ENCODE measurements around the gene EBI3. TPM values are rescaled to one million over a fixed set of nuclear protein-coding genes. Genes with fewer than 3 reads are reported as not detected.

The EBI3 gene
- total and polyA plus RNA-seq, 2 of the 13 experiments (the other 11 are each of a cell fraction or from before 2014, with no cell fraction given): 3.4 TPM; not detected in 1

DNA sequence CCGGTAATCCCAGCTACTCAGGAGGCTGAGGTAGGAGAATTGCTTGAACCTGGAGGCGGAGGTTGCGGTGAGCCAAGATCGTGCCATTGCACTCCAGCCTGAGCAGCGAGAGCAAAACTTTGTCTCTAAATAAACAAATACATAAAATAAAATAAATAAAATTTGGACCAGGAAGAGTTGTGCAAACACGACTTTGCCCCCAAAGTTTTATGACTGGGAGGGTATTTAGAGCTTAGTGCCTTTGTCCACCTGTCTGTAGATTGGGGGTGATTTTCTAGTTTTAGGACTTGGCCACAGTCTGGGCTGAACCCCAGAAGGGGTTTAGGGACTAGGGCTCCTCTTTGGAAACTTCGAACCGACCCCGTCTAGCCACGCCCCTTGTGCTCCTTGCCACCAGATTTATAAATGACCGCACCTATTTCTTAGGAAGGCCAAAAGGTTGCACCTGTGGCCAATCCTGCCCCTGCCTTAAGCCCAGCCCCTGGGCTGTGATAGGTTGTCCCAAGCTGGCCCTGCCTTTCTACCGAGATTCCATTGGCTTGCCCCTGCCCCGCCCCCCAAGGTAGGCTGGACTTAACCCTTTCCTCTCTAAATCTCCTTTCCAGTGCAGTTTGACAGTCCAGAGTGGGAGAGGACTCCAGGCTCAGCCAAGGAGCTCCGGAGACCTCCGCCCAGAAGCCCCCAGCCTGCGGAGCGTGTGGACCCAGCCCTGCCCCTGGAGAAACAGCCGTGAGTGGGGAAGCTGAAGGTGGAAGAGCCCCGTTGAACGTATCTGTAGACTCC lies 55.0 kb downstream of the EBI3 start (continued):
- TF ChIP-seq, protein P1, sequence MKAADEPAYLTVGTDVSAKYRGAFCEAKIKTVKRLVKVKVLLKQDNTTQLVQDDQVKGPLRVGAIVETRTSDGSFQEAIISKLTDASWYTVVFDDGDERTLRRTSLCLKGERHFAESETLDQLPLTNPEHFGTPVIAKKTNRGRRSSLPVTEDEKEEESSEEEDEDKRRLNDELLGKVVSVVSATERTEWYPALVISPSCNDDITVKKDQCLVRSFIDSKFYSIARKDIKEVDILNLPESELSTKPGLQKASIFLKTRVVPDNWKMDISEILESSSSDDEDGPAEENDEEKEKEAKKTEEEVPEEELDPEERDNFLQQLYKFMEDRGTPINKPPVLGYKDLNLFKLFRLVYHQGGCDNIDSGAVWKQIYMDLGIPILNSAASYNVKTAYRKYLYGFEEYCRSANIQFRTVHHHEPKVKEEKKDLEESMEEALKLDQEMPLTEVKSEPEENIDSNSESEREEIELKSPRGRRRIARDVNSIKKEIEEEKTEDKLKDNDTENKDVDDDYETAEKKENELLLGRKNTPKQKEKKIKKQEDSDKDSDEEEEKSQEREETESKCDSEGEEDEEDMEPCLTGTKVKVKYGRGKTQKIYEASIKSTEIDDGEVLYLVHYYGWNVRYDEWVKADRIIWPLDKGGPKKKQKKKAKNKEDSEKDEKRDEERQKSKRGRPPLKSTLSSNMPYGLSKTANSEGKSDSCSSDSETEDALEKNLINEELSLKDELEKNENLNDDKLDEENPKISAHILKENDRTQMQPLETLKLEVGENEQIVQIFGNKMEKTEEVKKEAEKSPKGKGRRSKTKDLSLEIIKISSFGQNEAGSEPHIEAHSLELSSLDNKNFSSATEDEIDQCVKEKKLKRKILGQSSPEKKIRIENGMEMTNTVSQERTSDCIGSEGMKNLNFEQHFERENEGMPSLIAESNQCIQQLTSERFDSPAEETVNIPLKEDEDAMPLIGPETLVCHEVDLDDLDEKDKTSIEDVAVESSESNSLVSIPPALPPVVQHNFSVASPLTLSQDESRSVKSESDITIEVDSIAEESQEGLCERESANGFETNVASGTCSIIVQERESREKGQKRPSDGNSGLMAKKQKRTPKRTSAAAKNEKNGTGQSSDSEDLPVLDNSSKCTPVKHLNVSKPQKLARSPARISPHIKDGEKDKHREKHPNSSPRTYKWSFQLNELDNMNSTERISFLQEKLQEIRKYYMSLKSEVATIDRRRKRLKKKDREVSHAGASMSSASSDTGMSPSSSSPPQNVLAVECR (CRISPR knock-in tag; IDR thresholded peaks at IDR 0.05; ENCODE audit: borderline replicate concordance): peak; percentile 51; the same call in 1 of the 2 replicates
- no peak for TF ChIP-seq ZNF274 (CRISPR knock-in tag; IDR thresholded peaks at IDR 0.05)
- TF ChIP-seq ZMYM3 (CRISPR knock-in tag; IDR thresholded peaks at IDR 0.05): no peak
- TF ChIP-seq, protein P2, sequence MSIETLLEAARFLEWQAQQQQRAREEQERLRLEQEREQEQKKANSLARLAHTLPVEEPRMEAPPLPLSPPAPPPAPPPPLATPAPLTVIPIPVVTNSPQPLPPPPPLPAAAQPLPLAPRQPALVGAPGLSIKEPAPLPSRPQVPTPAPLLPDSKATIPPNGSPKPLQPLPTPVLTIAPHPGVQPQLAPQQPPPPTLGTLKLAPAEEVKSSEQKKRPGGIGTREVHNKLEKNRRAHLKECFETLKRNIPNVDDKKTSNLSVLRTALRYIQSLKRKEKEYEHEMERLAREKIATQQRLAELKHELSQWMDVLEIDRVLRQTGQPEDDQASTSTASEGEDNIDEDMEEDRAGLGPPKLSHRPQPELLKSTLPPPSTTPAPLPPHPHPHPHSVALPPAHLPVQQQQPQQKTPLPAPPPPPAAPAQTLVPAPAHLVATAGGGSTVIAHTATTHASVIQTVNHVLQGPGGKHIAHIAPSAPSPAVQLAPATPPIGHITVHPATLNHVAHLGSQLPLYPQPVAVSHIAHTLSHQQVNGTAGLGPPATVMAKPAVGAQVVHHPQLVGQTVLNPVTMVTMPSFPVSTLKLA (IDR thresholded peaks at IDR 0.05): no peak
- TF ChIP-seq KDM5A (IDR thresholded peaks at IDR 0.05; ENCODE audit: borderline replicate concordance, low read length): no peak
- peak; percentile 49 for TF ChIP-seq RFX5 (IDR thresholded peaks at IDR 0.05; ENCODE audit: low read depth, low read length)
- TF ChIP-seq STAT5B (CRISPR knock-in tag; IDR thresholded peaks at IDR 0.05): no peak
- TF ChIP-seq RAD51 (IDR thresholded peaks at IDR 0.05; ENCODE audit: borderline replicate concordance): no peak
- 0 out of 2 replicates have a peak, but pooled peaks have one; percentile 13 for TF ChIP-seq GATAD2A (CRISPR knock-in tag; IDR thresholded peaks at IDR 0.05)
- no peak for TF ChIP-seq PHF20 (CRISPR knock-in tag; IDR thresholded peaks at IDR 0.05)
- TF ChIP-seq HDAC1 (CRISPR knock-in tag; IDR thresholded peaks at IDR 0.05): peak; percentile 55; the same call in 1 of the 2 replicates
- TF ChIP-seq, protein P3, sequence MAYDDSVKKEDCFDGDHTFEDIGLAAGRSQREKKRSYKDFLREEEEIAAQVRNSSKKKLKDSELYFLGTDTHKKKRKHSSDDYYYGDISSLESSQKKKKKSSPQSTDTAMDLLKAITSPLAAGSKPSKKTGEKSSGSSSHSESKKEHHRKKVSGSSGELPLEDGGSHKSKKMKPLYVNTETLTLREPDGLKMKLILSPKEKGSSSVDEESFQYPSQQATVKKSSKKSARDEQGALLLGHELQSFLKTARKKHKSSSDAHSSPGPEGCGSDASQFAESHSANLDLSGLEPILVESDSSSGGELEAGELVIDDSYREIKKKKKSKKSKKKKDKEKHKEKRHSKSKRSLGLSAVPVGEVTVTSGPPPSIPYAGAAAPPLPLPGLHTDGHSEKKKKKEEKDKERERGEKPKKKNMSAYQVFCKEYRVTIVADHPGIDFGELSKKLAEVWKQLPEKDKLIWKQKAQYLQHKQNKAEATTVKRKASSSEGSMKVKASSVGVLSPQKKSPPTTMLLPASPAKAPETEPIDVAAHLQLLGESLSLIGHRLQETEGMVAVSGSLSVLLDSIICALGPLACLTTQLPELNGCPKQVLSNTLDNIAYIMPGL (CRISPR knock-in tag; IDR thresholded peaks at IDR 0.05; ENCODE audit: borderline replicate concordance in 1 of 2, low read depth in 1 of 2): no peak
- no peak for TF ChIP-seq SNAI1 (CRISPR knock-in tag; IDR thresholded peaks at IDR 0.05; ENCODE audit: borderline replicate concordance)
- no peak for TF ChIP-seq CREB1 (IDR thresholded peaks at IDR 0.05)
- peak; percentile 24; the same call in 1 of the 2 replicates for TF ChIP-seq CREB1 (CRISPR knock-in tag; IDR thresholded peaks at IDR 0.05)
- peak; percentile 28; the same call in 1 of the 2 replicates for TF ChIP-seq RFXAP (CRISPR knock-in tag; IDR thresholded peaks at IDR 0.05; ENCODE audit: borderline replicate concordance)
- no peak for TF ChIP-seq ZNF644 (CRISPR knock-in tag; IDR thresholded peaks at IDR 0.05; ENCODE audit: low read depth)
- no peak for TF ChIP-seq MZF1 (CRISPR knock-in tag; IDR thresholded peaks at IDR 0.05; ENCODE audit: borderline replicate concordance)
- TF ChIP-seq, protein P4, sequence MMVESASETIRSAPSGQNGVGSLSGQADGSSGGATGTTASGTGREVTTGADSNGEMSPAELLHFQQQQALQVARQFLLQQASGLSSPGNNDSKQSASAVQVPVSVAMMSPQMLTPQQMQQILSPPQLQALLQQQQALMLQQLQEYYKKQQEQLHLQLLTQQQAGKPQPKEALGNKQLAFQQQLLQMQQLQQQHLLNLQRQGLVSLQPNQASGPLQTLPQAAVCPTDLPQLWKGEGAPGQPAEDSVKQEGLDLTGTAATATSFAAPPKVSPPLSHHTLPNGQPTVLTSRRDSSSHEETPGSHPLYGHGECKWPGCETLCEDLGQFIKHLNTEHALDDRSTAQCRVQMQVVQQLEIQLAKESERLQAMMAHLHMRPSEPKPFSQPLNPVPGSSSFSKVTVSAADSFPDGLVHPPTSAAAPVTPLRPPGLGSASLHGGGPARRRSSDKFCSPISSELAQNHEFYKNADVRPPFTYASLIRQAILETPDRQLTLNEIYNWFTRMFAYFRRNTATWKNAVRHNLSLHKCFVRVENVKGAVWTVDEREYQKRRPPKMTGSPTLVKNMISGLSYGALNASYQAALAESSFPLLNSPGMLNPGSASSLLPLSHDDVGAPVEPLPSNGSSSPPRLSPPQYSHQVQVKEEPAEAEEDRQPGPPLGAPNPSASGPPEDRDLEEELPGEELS (CRISPR knock-in tag; IDR thresholded peaks at IDR 0.05): 0 out of 2 replicates have a peak, but pooled peaks have one; percentile 9
